GM23248 (cell line): ENCODE data around the gene CDKAL1. TPM values are rescaled to one million over a fixed set of nuclear protein-coding genes. Genes with fewer than 3 reads are reported as not detected.

Experiments used
- DNase-seq: peaks from one replicate; pipeline ENCODE4 v3.0.0-alpha.2; 2015
- H2AFZ ChIP-seq: fragments of 200-600 bp; sonication (generic); 2 replicates; pipeline ENCODE4 v1.6.1; 2016; ENCODE audit warnings: antibody characterized with exemption
- H3F3A ChIP-seq: fragments of 200-600 bp; sonication (generic); 2 replicates; pipeline ENCODE4 v1.6.1; 2016; ENCODE audit warnings: mild to moderate bottlenecking, antibody characterized with exemption, mixed run types; ENCODE audit not compliant: insufficient read depth
- H3K27ac ChIP-seq: fragments of 200-600 bp; sonication (generic); 2 replicates; pipeline ENCODE4 v1.5.1; 2016; ENCODE audit warnings: mild to moderate bottlenecking
- H3K27me3 ChIP-seq: fragments of 200-600 bp; sonication (generic); replicated peaks from 2 replicates; pipeline ENCODE4 v1.6.1; 2016; ENCODE audit warnings: mild to moderate bottlenecking; ENCODE audit not compliant: insufficient read depth
- H3K36me3 ChIP-seq: fragments of 200-600 bp; sonication (generic); 2 replicates; pipeline ENCODE4 v1.6.1; 2016; ENCODE audit warnings: low read depth, mild to moderate bottlenecking
- H3K4me1 ChIP-seq: fragments of 200-600 bp; sonication (generic); 2 replicates; pipeline ENCODE4 v1.6.1; 2016; ENCODE audit warnings: mild to moderate bottlenecking; ENCODE audit not compliant: insufficient read depth
- H3K4me2 ChIP-seq: fragments of 200-600 bp; sonication (generic); one replicate; pipeline ENCODE4 v1.6.1; 2016; ENCODE audit warnings: mild to moderate bottlenecking; ENCODE audit not compliant: unreplicated experiment
- H3K4me3 ChIP-seq: fragments of 200-600 bp; sonication (generic); 2 replicates; pipeline ENCODE4 v1.5.1; 2016; ENCODE audit warnings: mild to moderate bottlenecking
- H3K79me2 ChIP-seq: fragments of 200-600 bp; sonication (generic); 2 replicates; pipeline ENCODE4 v1.6.1; 2016; ENCODE audit warnings: mild to moderate bottlenecking; ENCODE audit not compliant: insufficient read depth
- H3K9ac ChIP-seq: fragments of 200-600 bp; sonication (generic); 2 replicates; pipeline ENCODE4 v1.6.1; 2016; ENCODE audit warnings: mild to moderate bottlenecking
- H3K9me2 ChIP-seq: fragments of 200-600 bp; sonication (generic); 2 replicates; pipeline ENCODE4 v1.6.1; 2016; ENCODE audit warnings: mixed run types, mild to moderate bottlenecking, moderate library complexity; ENCODE audit not compliant: insufficient read depth
- H3K9me3 ChIP-seq: fragments of 200-600 bp; sonication (generic); one replicate; pipeline ENCODE4 v1.6.1; 2017; ENCODE audit warnings: low read depth
- H4K20me1 ChIP-seq: fragments of 200-600 bp; sonication (generic); 2 replicates; pipeline ENCODE4 v1.6.0; 2016; ENCODE audit not compliant: insufficient read depth
- EZH2 ChIP-seq: fragments of 200-600 bp; sonication (generic); IDR thresholded peaks from 2 replicates; pipeline ENCODE4 v1.6.1; 2018; ENCODE audit warnings: antibody characterized with exemption, mild to moderate bottlenecking; ENCODE audit not compliant: insufficient read depth, poor library complexity, severe bottlenecking
- EZH2phosphoT487 ChIP-seq: fragments of 200-600 bp; sonication (generic); IDR thresholded peaks from 2 replicates; pipeline ENCODE4 v1.6.1; 2018; ENCODE audit warnings: antibody characterized with exemption, moderate library complexity, mild to moderate bottlenecking, low read depth; ENCODE audit not compliant: insufficient read depth
- WGBS, 2 experiments: methylation state at CpG; one replicate each; pipeline ENCODE4 v1.1.6; 2015 to 2017; ENCODE audit warnings: low lambda C conversion rate in 2 of 2, low coverage in 1 of 2; ENCODE audit errors: missing lambda C conversion rate in 2 of 2; 5-methylcytosine and 5-hydroxymethylcytosine counted together
- in situ Hi-C: fragments of 300-500 bp; cut with MboI; formaldehyde crosslinking; loops from 2 replicates; pipeline ENCODE4 v1.15.0; 2020
- polyA plus RNA-seq: library from polyadenylated mRNA; unstranded; fragments of >200 nt; fragmentation: Nextera tagmentation; extraction: Ambion mirVana; gene quantifications from 2 replicates; pipeline ENCODE4 v1.2.1, GENCODE V29; 2016
- total RNA-seq: library from RNA; depleted of rRNA; stranded (reverse); fragments of >200 nt; shearing (Covaris generic); gene quantifications from 2 replicates; pipeline ENCODE4 v1.2.3, GENCODE V29; 2014

The CDKAL1 gene
- total and polyA plus RNA-seq, 2 experiments from 2014 or later, result 7.5 to 10.8 TPM

DNA sequence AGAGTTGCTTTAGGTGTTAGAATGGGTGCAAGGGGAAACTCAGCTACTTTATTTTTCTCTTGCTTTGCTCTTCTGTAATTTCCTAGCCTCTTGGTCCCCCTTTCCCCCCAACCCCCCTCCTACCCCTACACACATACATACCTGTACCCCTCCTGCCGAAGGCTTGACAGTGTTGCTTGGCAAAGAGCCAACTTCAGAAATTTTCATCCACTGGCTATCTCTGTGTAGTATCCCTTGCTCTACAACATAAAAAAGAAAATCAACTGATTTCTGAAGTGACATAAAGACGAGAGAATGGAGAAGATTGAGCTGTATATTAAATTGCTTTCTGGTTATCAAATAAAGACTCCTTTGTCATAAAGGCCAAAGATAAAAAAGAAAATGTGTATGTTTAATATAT, 561.2 kb downstream of the CDKAL1 start:
- H2AFZ ChIP-seq, result no peak overlapping the region
- H3F3A ChIP-seq, result no peaks in the 10 kb centered on the region
- H3K36me3 ChIP-seq, result no peaks in the 10 kb centered on the region
- in situ Hi-C loops, result no loop called here
- no peak overlapping the region for H3K4me3 ChIP-seq
- H3K27me3 ChIP-seq, result no peaks in the 10 kb centered on the region
- no peaks in the 10 kb centered on the region for H4K20me1 ChIP-seq
- H3K4me1 ChIP-seq, result no peaks in the 10 kb centered on the region
- no peaks in the 10 kb centered on the region for H3K9me2 ChIP-seq
- H3K9ac ChIP-seq, result no peak overlapping the region
- H3K79me2 ChIP-seq, result no peaks in the 10 kb centered on the region
- DNase-seq, result no peak
- WGBS, 2 experiments, result 48 to 51% methylated on average over 2 of the region's 2 CpGs
- no peak for TF ChIP-seq EZH2phosphoT487
- no peak overlapping the region for H3K27ac ChIP-seq
- H3K9me3 ChIP-seq, result no peaks in the 10 kb centered on the region
- no peak overlapping the region for H3K4me2 ChIP-seq

- H3K4me3 ChIP-seq, result no peak overlapping the region
- no peaks in the 10 kb centered on the region for H3K9me3 ChIP-seq
- H3K36me3 ChIP-seq, result no peaks in the 10 kb centered on the region
- TF ChIP-seq EZH2, result no peak
- no peak for TF ChIP-seq EZH2phosphoT487
- no peaks in the 10 kb centered on the region for H3K79me2 ChIP-seq
- H3K27ac ChIP-seq, result no peak overlapping the region
- no peaks in the 10 kb centered on the region for H3K9me2 ChIP-seq
- H3K4me1 ChIP-seq, result no peaks in the 10 kb centered on the region
- H3K27me3 ChIP-seq, result no peaks in the 10 kb centered on the region
- H4K20me1 ChIP-seq, result no peaks in the 10 kb centered on the region
- WGBS, 2 experiments, result 95 to 97% methylated on average over 4 of the region's 4 CpGs
- no peak overlapping the region for H3K4me2 ChIP-seq
- H2AFZ ChIP-seq, result no peak overlapping the region
- H3K9ac ChIP-seq, result no peak overlapping the region
- no peak for DNase-seq
- in situ Hi-C loops, result no loop called here
- no peaks in the 10 kb centered on the region for H3F3A ChIP-seq
Measured at GRCh38 chr6:21098134-21098533, 563.9 kb downstream of the CDKAL1 start.

- no peak overlapping the region for H3K27ac ChIP-seq
- no peaks in the 10 kb centered on the region for H3F3A ChIP-seq
- no peak overlapping the region for H2AFZ ChIP-seq
- no peaks in the 10 kb centered on the region for H3K9me2 ChIP-seq
- 100% methylated on average over 1 of the region's 1 CpG for WGBS, 2 experiments
- no peak overlapping the region for H3K4me3 ChIP-seq
- no peaks in the 10 kb centered on the region for H3K4me1 ChIP-seq
- no peak overlapping the region for H3K9ac ChIP-seq
- H3K9me3 ChIP-seq, result no peaks in the 10 kb centered on the region
- no peaks in the 10 kb centered on the region for H4K20me1 ChIP-seq
- no peak overlapping the region for H3K4me2 ChIP-seq
- no peaks in the 10 kb centered on the region for H3K27me3 ChIP-seq
- H3K79me2 ChIP-seq, result no peaks in the 10 kb centered on the region
- no peak for DNase-seq
- TF ChIP-seq EZH2, result no peak
- TF ChIP-seq EZH2phosphoT487, result no peak
- H3K36me3 ChIP-seq, result no peaks in the 10 kb centered on the region
- in situ Hi-C loops, result no loop called here
Measured at GRCh38 chr6:21098744-21099143, 564.5 kb downstream of the CDKAL1 start.

- 96 to 98% methylated on average over 7 of the region's 7 CpGs for WGBS, 2 experiments
- no peak for DNase-seq
- no peak overlapping the region for H3K4me3 ChIP-seq
- no peak overlapping the region for H3K9ac ChIP-seq
- H3K27me3 ChIP-seq, result no peaks in the 10 kb centered on the region
- in situ Hi-C loops, result no loop called here
- TF ChIP-seq EZH2phosphoT487 (no peak), EZH2 (no peak)
- no peaks in the 10 kb centered on the region for H3K36me3 ChIP-seq
- no peaks in the 10 kb centered on the region for H3K9me2 ChIP-seq
- no peak overlapping the region for H3K27ac ChIP-seq
- no peaks in the 10 kb centered on the region for H3K79me2 ChIP-seq
- H2AFZ ChIP-seq, result no peak overlapping the region
- no peaks in the 10 kb centered on the region for H3K4me1 ChIP-seq
- H3F3A ChIP-seq, result no peaks in the 10 kb centered on the region
- no peak overlapping the region for H3K4me2 ChIP-seq
- H3K9me3 ChIP-seq, result no peaks in the 10 kb centered on the region
- no peaks in the 10 kb centered on the region for H4K20me1 ChIP-seq
Measured at GRCh38 chr6:21099338-21100314, 565.4 kb downstream of the CDKAL1 start.
